Colonic mucosa (tissue), 4 donors: Measurements from ENCODE around the gene DMD. TPM values are rescaled to one million over a fixed set of nuclear protein-coding genes. Genes with fewer than 3 reads are reported as not detected.

Experiments
- DNase-seq: peaks from one replicate; pipeline ENCODE4 v3.0.0-alpha.2; 2020
- H3K27ac ChIP-seq: fragments of 200-600 bp; one replicate; pipeline ENCODE4 v1.8.0; 2021
- H3K27me3 ChIP-seq: fragments of 200-600 bp; one replicate; pipeline ENCODE4 v1.8.0; 2021
- H3K36me3 ChIP-seq: fragments of 200-600 bp; one replicate; pipeline ENCODE4 v1.8.0; 2021
- H3K4me1 ChIP-seq: fragments of 200-600 bp; one replicate; pipeline ENCODE4 v1.8.0; 2021; ENCODE audit warnings: mild to moderate bottlenecking
- H3K4me3 ChIP-seq: fragments of 200-600 bp; one replicate; pipeline ENCODE4 v1.8.0; 2021
- H3K9ac ChIP-seq, 2 donors: one replicate each; pipeline ENCODE4 v1.7.0; 2013; ENCODE audit warnings: control low read depth in 2 of 2, low read depth in 2 of 2, low read length in 2 of 2
- H3K9me3 ChIP-seq: fragments of 200-600 bp; one replicate; pipeline ENCODE4 v1.8.0; 2021
- intact Hi-C: fragments of 100-400 bp; cut with DNase I; formaldehyde crosslinking; loops from one replicate; pipeline ENCODE4 v1.14.1; 2022
- total RNA-seq, 2 donors: library from RNA; stranded (reverse); fragmentation: NEBNext Ultra II Directional in 1 of 2; extraction: Animal tissue kit (Norgen Biotek cat#: 25700) in 1 of 2; gene quantifications; one replicate each; pipeline ENCODE4 v1.2.1, GENCODE V29; 2021
- TF ChIP-seq, protein P1 (sequence below): fragments of 200-600 bp; IDR thresholded peaks from one replicate; pipeline ENCODE4 v1.8.0; 2022; ENCODE audit warnings: antibody characterized with exemption, mild to moderate bottlenecking
- donor health status: healthy.
- donor health status: DM: no; HTN: no; CAD: no.
- donor health status: DM: no; HTN: no; CAD: no.

DMD gene
- total RNA-seq, 2 donors from 2014 or later = 7.3 to 24.5 TPM

DNA sequence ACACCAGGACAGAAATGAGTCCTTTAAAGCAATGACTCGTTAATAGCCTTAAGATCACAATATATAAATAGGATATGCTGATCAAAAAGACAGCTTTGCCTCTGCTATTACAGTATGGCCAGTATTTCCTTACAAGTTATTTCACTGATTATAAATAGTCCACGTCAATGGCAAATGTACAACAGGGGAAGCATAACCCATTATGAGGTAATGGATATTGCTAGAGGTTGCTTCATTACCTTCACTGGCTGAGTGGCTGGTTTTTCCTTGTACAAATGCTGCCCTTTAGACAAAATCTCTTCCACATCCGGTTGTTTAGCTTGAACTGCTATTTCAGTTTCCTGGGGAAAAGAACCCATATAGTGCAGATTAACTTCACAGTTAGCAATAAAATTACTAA is 1374.9 kb downstream of the DMD start:
- Histone ChIP-seq H3K27ac (no peak overlapping the region), H3K27me3 (no peaks in the 10 kb centered on the region), H3K9ac (no peak overlapping the region), H3K4me3 (no peak overlapping the region), H3K4me1 (no peaks in the 10 kb centered on the region), H3K9me3 (no peaks in the 10 kb centered on the region), H3K36me3 (no peaks in the 10 kb centered on the region)
- intact Hi-C loops = no loop called here
- no peak for DNase-seq
- TF ChIP-seq, protein P1, sequence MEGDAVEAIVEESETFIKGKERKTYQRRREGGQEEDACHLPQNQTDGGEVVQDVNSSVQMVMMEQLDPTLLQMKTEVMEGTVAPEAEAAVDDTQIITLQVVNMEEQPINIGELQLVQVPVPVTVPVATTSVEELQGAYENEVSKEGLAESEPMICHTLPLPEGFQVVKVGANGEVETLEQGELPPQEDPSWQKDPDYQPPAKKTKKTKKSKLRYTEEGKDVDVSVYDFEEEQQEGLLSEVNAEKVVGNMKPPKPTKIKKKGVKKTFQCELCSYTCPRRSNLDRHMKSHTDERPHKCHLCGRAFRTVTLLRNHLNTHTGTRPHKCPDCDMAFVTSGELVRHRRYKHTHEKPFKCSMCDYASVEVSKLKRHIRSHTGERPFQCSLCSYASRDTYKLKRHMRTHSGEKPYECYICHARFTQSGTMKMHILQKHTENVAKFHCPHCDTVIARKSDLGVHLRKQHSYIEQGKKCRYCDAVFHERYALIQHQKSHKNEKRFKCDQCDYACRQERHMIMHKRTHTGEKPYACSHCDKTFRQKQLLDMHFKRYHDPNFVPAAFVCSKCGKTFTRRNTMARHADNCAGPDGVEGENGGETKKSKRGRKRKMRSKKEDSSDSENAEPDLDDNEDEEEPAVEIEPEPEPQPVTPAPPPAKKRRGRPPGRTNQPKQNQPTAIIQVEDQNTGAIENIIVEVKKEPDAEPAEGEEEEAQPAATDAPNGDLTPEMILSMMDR = no peak

DNA sequence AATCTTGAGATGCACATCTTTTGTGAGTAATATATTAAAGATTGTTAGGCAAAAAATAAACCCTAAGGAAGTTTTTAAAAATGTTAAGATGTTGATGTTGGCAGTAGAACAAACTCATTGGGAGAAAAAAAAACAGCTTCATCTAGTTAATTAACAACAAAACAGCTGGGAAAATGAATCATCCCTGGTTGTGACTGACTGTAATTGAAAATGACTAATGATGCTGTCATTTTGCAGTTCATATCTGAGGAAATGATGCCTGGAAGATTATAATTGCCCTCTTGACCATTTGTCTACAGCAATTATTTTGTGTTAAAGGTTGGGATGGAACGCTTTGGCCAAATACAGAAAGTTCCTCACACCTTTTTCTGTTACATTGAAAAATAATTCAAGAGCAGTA is 1379.1 kb downstream of the DMD start:
- TF ChIP-seq, protein P1 = no peak
- Histone ChIP-seq H3K27ac (no peak overlapping the region), H3K9ac (no peak overlapping the region), H3K27me3 (no peaks in the 10 kb centered on the region), H3K4me3 (no peak overlapping the region), H3K36me3 (no peaks in the 10 kb centered on the region), H3K9me3 (no peaks in the 10 kb centered on the region), H3K4me1 (no peaks in the 10 kb centered on the region)
- DNase-seq = no peak
- intact Hi-C loops = no loop called here

DNA sequence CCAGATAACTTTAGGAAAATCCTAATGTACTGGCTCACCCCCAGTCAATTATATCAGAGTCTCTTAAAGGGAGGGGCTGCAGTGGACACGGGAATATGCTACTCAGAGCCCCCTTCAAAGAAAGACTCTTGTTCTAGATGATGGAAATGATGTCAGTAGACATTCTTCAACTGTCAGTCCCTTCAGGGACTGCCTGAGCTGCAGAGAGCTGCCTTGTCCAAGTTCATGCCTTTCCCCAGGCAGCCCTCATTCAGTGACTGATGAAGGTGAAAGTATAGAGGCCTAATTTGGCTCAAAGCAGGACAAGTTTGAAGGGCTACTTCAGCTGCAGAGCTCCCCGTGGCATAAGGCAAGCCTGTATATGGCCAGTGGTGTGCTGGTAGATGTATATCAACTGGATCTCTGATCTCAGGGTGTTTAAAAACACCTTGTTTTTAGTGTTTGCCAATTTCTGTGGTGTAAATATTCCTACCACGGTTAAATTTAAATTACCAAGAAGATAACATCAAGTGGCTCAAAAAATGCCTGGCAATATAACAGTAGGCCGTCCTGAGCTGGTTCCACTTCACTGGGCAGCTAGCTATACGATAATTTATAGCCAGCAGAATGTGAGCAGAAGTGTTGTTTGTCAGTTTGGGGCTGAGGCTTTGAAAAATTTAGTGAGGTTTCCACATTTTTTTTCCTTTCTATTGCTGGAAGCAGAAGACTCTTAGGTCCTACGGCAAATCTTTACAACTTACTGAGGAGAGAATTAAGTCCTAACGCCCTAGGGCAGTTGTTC is 1390.7 kb downstream of the DMD start:
- no peaks in the 10 kb centered on the region for H3K9me3 ChIP-seq
- H3K4me1 ChIP-seq = no peaks in the 10 kb centered on the region
- H3K4me3 ChIP-seq = no peak overlapping the region
- no peaks in the 10 kb centered on the region for H3K27me3 ChIP-seq
- TF ChIP-seq, protein P1 = no peak
- H3K27ac ChIP-seq = no peak overlapping the region
- intact Hi-C loops = no loop called here
- H3K9ac ChIP-seq = no peak overlapping the region
- no peak for DNase-seq
- H3K36me3 ChIP-seq = no peaks in the 10 kb centered on the region

DNA sequence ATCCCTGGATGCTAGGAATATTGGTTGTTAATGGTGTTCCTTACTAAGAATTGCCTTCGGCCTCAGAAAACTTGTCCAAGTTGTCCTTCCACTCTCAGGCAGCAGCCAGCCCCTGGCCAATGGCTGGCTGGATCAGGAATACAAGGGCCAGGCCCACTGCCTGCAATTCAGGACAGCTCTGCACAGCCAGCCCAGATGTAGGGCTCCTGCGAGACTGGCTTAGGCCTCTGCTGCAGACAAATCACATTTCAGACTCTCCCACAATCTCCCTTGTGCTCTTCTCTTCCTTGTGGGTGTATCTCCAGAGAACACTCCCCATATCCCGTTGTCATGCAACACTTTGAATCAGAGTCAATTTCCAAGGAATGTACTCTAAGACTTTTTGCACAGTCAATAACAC is 1391.9 kb downstream of the DMD start:
- H3K4me1 ChIP-seq = no peaks in the 10 kb centered on the region
- no peaks in the 10 kb centered on the region for H3K9me3 ChIP-seq
- no peaks in the 10 kb centered on the region for H3K36me3 ChIP-seq
- no peak overlapping the region for H3K9ac ChIP-seq
- no peak overlapping the region for H3K27ac ChIP-seq
- DNase-seq = no peak
- TF ChIP-seq, protein P1 = no peak
- intact Hi-C loops = no loop called here
- H3K4me3 ChIP-seq = no peak overlapping the region
- H3K27me3 ChIP-seq = no peaks in the 10 kb centered on the region

DNA sequence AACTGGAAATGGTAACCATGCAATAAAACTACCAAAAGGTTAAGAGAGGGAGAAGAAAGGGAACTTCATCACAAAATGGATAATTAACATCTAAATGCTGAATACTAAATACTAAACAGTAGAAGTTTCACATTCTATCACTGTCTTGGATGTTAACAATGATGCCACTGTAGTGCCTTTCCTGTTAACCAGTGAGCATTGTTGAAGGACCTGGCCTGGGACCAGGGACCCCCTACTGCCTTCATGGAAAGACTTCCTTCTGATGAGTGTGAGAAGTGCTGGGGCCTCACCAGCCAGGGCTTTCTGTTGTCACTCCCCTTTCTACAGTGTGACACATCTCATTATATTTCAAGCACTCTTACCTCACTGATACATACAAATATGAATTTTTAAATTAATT is 1400.2 kb downstream of the DMD start:
- Histone ChIP-seq H3K27ac (no peak overlapping the region), H3K4me3 (no peak overlapping the region), H3K9ac (no peak overlapping the region), H3K4me1 (no peaks in the 10 kb centered on the region), H3K9me3 (no peaks in the 10 kb centered on the region), H3K27me3 (no peaks in the 10 kb centered on the region), H3K36me3 (no peaks in the 10 kb centered on the region)
- TF ChIP-seq, protein P1 = no peak
- intact Hi-C loops = no loop called here
- DNase-seq = no peak
